Urinary bladder (tissue), 4 donors: Measurements from ENCODE around the gene TIMM10. TPM values are rescaled to one million over a fixed set of nuclear protein-coding genes. Genes with fewer than 3 reads are reported as not detected.
A peak's percentile ranks its signal among the peaks of the same experiment; 100 is the strongest.

ENCODE experiments used
- DNase-seq: peaks from one replicate; pipeline ENCODE4 v3.0.0-alpha.2; 2015; ENCODE audit errors: extremely low spot score
- H3K27ac ChIP-seq: one replicate; pipeline ENCODE4 v1.5.1; 2013; ENCODE audit warnings: low read depth, mild to moderate bottlenecking, moderate library complexity
- H3K36me3 ChIP-seq: one replicate; pipeline ENCODE4 v1.6.1; 2013; ENCODE audit warnings: mild to moderate bottlenecking, moderate library complexity; ENCODE audit not compliant: insufficient read depth
- H3K4me1 ChIP-seq: one replicate; pipeline ENCODE4 v1.6.1; 2013; ENCODE audit warnings: mild to moderate bottlenecking, moderate library complexity; ENCODE audit not compliant: insufficient read depth
- H3K4me3 ChIP-seq: one replicate; pipeline ENCODE4 v1.5.1; 2013; ENCODE audit warnings: low read depth, low read length
- WGBS: extraction: QIAGEN DNeasy Blood & Tissue Kit; methylation state at CpG from one replicate; pipeline ENCODE4 v1.1.7; 2013; 5-methylcytosine and 5-hydroxymethylcytosine counted together
- polyA plus RNA-seq: library from polyadenylated mRNA; stranded (reverse); fragments of 200-250 nt; gene quantifications from one replicate; pipeline ENCODE4 v1.2.3, GENCODE V29; 2013
- total RNA-seq: library from RNA; depleted of rRNA; stranded (reverse); fragments of >200 nt; gene quantifications from one replicate; pipeline ENCODE4 v1.2.3, GENCODE V29; 2014
- donor health status: healthy with polysubstance abuse.
- donor health status: healthy.

TIMM10 gene
- total and polyA plus RNA-seq, 2 donors: 14.3 to 40.7 TPM

DNA sequence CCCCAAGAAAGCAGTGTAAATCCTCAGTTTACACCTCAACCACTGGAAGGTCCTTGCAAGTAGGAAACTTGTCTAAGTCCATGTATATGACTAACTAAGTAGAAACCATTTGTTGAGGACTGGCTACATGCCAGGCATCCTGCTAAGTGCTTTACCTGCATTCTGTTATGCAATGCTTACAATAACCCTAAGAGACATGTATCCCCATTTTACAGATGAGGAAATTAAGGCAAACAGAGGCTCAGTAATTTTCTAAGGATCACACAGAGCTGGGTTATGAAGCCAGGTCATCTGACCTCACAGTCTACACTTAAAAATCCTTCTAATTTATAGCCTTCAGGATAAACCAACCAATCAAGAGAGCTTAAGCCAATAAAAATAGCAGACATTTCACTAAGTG lies 1.5 kb downstream of the TIMM10 start:
- Histone ChIP-seq H3K27ac (no peak overlapping the region), H3K4me3 (no peak overlapping the region), H3K36me3 (no peaks in the 10 kb centered on the region), H3K4me1 (no peaks in the 10 kb centered on the region)
- DNase-seq: no peak

DNA sequence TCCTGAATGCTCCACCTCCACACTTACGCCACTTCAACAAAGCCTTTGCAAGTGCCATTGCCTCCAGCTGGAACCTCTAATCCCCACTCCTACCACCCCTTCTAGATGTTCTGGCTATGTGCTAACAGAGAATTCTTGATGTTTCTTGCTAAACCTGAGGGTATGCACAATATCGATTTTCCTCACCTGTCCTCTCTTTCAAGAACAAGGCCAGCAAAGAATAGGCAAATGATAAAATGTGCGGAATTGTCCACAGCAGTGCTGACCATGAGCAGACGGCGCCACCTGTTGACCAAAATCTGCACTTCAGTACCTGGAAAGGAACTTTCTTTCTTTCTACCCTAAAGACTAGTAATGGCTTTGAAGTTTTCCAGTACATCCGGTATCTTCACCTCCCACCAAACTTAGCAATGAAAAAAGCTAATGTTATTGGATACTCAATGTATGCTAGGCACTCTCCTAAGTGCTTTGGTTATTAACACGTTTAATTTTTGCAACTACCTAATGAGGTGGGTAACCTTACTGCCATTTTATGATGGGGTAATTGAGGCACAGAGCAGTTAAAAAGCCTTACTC lies 3.4 kb downstream of the TIMM10 start:
- no peak overlapping the region for H3K4me3 ChIP-seq
- no peak for DNase-seq

DNA sequence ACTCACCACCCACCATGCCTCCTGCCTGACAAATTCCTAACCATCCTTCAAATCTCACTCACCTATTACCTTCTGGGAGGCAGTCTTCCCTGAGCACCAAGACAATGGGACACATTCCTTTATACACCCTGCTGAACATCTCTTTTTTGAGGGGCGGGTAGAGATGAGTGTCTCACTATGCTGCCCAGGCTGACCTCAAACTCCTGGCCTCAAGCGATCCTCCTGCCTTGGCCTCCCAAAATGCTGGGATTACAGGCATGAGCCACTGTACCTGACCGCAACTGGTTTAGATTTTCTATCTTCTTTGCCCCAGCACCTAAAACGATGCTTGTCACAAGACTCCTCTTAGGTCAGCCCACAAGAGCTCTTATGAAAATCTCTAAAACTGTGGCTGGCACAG lies 7.1 kb downstream of the TIMM10 start:
- 93% methylated on average over 4 of the region's 4 CpGs for WGBS
- Histone ChIP-seq H3K36me3 (no peaks in the 10 kb centered on the region), H3K27ac (no peak overlapping the region), H3K4me3 (no peak overlapping the region), H3K4me1 (no peaks in the 10 kb centered on the region)
- DNase-seq: no peak

More for the DNA sequence above, 3.4 kb downstream of the TIMM10 start:
- WGBS: 15% methylated on average over 7 of the region's 7 CpGs
- Histone ChIP-seq H3K36me3 (no peaks in the 10 kb centered on the region), H3K27ac (no peak overlapping the region), H3K4me1 (no peaks in the 10 kb centered on the region)

DNA sequence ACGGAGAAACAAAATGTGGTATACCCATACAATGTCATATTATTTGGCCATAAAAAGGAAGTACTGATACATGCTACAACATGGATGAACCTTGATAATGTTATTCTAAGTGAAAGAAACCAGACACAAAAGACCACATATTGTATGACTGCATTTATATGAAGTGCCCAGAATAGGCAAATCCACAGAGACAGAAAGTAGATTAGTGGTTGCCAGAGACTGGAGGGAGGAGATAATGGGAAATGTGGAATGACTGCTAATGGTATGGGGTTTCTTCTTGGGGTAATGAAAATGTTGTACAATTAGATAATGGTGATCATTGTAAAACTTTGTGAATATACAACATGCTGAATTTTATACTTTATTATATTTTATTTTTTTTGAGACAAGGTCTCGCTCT lies 9.4 kb downstream of the TIMM10 start:
- no peak for DNase-seq
- Histone ChIP-seq H3K4me3 (no peak overlapping the region), H3K4me1 (no peaks in the 10 kb centered on the region), H3K27ac (no peak overlapping the region), H3K36me3 (no peaks in the 10 kb centered on the region)
- WGBS: 89% methylated on average over 2 of the region's 2 CpGs

DNA sequence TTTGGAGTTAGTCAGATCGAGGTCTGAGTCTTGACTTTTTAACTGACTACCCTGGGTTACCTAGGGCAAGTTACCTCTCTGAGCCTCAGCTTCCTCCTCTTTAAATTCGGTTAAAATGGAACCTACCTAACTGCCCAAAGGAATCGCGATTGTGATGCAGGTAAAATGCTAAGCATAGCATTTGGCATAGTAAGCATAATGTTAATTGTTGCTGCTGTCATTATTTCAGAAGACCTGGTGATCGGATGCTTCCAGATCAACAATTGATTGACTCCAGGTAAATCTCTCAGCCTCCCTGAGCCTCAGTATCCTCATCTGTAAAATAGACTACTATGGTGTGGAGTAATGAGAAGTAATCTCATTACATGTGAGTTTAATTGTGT lies 14.5 kb downstream of the TIMM10 start:
- Histone ChIP-seq H3K36me3 (no peaks in the 10 kb centered on the region), H3K4me1 (no peaks in the 10 kb centered on the region), H3K27ac (no peak overlapping the region), H3K4me3 (peak overlapping the region; percentile 80)
- DNase-seq: no peak
- WGBS: 21% methylated on average over 5 of the region's 5 CpGs

DNA sequence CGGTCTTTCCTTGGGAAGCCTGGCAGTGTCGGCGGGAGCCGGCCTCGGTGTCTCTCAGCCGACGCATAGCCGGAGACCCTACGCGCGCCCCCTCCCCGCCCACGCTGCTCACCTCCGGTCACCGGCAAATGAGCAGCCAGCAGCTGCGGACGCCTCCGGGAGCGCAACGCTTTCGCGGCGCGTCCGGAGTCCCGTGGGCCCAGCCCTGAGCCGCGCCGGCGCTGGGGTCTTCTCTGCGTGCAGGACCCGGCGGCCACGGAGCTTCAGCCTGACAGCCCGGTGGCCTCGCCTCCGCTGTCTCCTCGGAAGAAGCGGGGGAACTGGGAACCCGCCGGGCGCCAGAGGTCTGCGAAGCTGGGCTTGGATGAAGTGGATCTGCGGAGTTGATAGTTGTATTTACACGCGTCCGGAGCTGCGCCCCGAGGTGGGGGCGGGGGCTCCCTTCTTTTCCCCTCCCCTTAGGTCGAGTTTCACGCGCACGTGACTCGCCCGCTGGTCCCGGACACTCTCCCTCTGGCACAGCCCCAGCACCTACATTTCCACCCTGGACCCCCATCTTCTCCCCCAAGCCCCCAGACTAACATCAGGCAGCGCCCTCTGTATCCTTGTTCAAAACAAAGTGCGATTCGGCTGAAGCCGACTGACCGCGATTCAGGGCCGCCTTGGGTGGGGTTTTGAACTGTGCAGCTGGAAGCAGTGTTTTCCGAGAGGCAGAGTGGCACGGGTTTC lies 15.1 kb downstream of the TIMM10 start, which contains the start of gene SLC43A1:
Gene SLC43A1 (minus strand): TSS at position 371 of the 729 bp plus-strand sequence. CDS start 1,591 bp downstream, outside the sequence.
- H3K4me3 ChIP-seq: peak within 1 kb of the TSS; percentile 80
- DNase-seq: no peak
- no peaks in the 10 kb centered on the region for H3K4me1 ChIP-seq
- under 1% methylated on average over 66 of the region's 66 CpGs for WGBS
- no peaks in the 10 kb centered on the region for H3K36me3 ChIP-seq
- peak within 1 kb of the TSS; percentile 44 for H3K27ac ChIP-seq

DNA sequence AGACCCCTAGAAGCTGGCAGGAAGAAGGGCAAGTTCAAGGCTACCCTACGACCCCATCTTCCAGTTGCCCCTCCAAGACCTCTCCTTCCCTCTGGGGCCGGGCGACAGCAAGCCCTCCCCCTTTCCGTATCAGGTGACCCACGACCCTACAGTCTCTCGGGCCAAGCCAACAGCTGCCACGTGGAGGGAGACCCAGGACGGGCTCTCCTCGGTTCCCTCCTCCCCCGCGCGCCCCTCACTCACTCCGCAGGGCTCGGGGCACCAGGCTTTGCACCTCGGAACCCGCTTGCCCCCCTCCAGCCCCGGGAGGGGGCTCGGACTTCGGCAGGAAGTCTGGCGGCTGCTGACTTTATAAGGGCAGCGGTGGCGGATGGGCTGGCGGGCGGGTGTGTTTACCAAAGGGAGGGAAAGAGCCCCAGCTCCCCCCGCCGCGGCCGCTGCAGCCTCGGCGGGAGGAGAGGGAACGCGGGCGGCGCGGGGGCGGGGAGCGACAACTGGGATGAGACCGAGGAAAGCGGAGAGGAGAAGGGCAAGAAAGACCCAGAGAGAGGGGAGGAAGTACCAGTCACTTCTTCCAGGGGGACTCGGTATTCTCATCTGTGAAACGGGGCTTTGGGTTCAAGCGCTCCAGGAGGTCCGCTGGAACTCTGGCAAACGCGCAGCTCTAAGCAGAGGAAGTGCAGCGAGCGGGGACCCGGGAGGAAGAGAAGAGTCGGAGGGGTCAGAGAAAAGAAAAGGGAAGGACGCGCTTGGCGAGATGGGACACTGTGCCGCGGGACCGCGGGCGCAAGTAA lies 15.8 kb downstream of the TIMM10 start:
- Histone ChIP-seq H3K27ac (peak overlapping the region; percentile 44), H3K4me3 (peak overlapping the region; percentile 80), H3K36me3 (no peaks in the 10 kb centered on the region), H3K4me1 (no peaks in the 10 kb centered on the region)
- under 1% methylated on average over 57 of the region's 57 CpGs for WGBS
- no peak for DNase-seq

DNA sequence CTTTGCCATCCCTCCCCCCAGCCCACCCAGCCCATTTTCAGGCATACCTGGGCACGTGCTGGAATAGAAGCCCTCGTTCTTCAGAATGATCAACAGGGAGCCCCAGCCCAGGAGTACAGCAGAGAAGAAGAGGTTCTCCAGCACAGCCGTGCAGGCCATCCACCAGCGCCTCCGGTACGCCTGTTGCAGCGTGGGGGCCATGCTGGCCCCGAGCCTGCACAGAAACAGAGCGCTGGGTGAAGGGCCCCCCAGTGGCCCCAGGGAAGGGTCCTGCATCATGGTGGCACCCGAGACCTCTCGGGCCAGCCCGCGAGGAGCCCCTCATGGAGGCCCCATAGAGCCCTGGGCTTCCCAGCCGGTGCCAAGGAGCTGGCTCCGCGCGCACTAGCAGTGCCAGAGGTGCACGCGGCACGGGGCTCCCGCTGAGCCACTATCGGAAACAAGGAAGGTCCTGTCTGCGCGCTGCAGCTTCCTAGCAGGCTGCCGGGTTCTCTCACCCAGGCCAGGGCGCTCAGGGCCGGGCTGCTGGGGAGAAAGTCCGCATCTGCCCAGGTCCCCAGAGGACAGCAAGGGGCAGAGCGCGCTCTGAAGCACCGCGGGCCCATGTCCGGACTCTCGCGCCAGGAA lies 16.5 kb downstream of the TIMM10 start:
- Histone ChIP-seq H3K4me3 (peak overlapping the region; percentile 80), H3K36me3 (no peaks in the 10 kb centered on the region), H3K27ac (no peak overlapping the region), H3K4me1 (no peaks in the 10 kb centered on the region)
- 10% methylated on average over 35 of the region's 35 CpGs for WGBS
- no peak for DNase-seq

DNA sequence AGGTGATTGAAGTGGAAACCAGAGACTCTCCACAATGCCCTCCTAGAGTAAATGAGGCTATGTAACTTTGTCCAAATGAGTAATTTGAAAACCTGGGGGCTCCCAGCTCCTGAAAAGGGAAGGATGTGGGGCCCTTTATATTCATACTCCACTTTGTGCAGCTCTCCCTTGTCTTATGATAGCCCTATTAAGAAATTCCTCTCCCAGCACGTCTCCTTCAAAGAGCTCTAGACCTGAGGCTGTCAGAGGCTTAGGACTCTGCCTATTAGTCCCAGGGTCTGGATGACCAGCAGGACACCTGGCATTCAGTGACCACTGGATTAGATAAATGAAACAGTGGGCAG lies 17.1 kb downstream of the TIMM10 start:
- no peak for DNase-seq
- Histone ChIP-seq H3K4me1 (no peaks in the 10 kb centered on the region), H3K27ac (no peak overlapping the region), H3K4me3 (no peak overlapping the region), H3K36me3 (no peaks in the 10 kb centered on the region)
- 39% methylated on average over 1 of the region's 1 CpG for WGBS

DNA sequence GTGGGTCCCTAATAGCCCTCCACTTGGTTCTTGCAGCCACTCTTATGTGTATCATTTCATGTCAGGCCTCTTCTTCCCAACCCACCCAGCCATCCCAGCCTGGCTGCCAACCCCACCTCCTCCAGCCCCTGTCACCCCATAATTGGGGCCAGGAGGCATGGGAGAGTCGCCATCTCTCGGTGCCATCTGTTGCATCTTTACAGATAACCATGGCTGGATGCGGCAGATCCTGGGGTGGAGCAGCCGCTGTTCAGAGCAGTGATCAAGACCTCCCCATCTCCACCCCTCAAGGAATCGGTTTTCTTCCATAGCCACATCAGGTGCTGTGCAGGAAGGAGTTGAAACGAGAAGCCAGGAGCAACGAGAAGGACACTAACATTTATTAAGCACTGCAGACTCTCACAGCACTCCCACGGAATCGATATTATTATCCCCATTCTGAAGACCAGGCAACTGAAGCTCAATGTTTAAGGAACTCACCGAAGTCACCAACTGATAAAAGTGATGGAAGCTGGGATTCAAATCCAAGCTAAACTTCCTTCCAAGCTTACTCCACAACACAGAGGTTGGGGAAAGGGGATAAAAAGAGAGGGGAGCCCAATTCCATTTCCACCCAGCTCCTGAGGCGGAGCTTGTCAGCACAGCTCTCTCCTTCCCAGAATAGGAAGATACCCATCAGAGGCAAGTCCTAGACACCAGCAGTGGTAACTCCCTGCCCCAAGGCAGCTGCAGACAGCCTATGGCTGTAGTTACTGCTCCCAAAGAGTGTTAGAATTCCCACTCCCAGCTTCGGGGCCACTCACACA lies 17.7 kb downstream of the TIMM10 start:
- no peak for DNase-seq
- WGBS: 80% methylated on average over 12 of the region's 12 CpGs
- no peaks in the 10 kb centered on the region for H3K4me1 ChIP-seq

DNA sequence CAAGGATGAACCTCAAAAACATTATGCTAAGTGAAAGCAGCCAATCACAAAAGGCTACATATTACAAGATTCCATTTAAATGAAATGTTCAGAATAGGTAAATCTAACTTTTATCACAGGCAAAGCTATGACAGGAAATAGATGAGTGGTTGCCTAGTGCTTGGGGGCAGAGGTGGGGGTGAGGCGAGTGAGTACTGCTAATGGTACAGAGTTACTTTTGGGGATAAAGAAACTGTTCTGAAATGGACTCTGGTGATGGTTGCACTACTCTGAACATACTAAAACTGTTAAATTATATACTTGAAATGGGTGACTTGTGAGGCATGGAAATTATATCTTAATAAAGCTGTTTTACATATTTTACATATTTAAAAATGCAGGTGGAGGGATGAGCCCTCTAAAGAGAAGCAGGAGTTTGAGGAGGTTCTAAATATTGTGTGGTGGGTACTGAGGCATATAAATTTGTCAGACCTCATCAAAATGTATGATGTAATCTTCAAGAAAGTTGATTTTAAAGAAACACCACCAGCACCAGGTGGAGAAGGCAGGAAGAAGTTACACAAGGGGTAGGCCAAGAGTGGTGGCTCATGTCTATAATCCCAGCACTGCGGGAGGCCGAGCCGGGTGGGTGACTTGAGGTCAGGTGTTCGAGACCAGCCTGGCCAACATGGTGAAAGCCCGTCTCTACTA lies 18.7 kb downstream of the TIMM10 start:
- Histone ChIP-seq H3K4me1 (no peaks in the 10 kb centered on the region), H3K36me3 (no peaks in the 10 kb centered on the region), H3K4me3 (no peak overlapping the region), H3K27ac (no peak overlapping the region)
- no peak for DNase-seq
- 95% methylated on average over 6 of the region's 6 CpGs for WGBS

More for the DNA sequence above, 17.7 kb downstream of the TIMM10 start:
- Histone ChIP-seq H3K27ac (no peak overlapping the region), H3K4me3 (no peak overlapping the region), H3K36me3 (no peaks in the 10 kb centered on the region)

DNA sequence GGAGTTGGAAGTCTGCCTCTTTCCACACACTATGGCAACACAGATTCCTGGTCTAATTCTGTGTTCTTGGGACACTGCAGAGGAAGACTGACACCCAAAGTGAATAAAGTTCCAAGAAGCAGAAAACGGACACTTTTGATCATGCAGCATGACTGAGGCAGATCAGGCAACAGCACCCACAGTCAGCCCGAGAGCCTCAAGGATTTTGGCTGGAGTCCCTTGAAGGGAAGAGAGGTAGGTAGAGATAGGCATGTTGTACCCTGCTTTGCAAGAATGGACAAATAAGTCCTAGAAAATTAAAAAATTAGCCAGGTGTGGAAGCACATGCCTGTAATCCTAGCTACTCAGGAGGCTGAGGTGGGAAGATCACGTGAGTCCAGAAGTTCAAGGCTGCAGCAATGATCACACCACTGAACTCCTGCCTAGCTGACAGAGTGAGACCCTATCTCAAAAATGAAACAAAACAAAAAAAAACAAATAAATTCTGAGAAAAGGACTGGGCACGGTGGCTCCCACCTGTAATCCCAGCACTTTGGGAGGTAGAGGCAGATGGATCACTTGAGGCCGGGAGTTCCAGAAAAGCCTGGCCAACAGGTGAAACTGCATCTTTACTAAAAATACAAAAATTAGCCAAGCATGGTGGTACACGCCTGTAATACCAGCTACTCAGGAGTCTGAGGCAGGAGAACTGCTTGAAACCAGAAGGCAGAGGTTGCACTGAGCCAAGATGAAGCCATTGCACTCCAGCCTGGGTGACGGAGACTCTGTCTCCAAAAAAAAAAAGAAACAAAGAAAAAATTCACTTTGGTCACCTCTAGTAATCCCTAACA lies 22.0 kb downstream of the TIMM10 start:
- H3K27ac ChIP-seq: no peak overlapping the region
- no peak for DNase-seq
- H3K4me1 ChIP-seq: no peaks in the 10 kb centered on the region
- H3K36me3 ChIP-seq: no peaks in the 10 kb centered on the region
- H3K4me3 ChIP-seq: no peak overlapping the region
- WGBS: 92% methylated on average over 7 of the region's 7 CpGs
